Measurements from ENCODE around the gene BLVRA. TPM values are rescaled to one million over a fixed set of nuclear protein-coding genes. Genes with fewer than 3 reads are reported as not detected.
A peak's percentile ranks its signal among the peaks of the same experiment; 100 is the strongest.
"Not testable (repeated sequence)": the region's sequence is repeated elsewhere in the genome, so short reads cannot be mapped to it uniquely, and the experiment has no call there.

BLVRA gene
- polyA plus RNA-seq, 1 donor (not counting 4 experiments of a cell fraction or from before 2014, with no cell fraction given): 49.6 TPM

- H3K36me3 ChIP-seq (ENCODE audit: control insufficient read depth in 2 of 2, extremely low read depth in 1 of 2, insufficient read depth in 2 of 2, low read length in 2 of 2); H3K9me1 ChIP-seq (ENCODE audit: control insufficient read depth, extremely low read depth, insufficient read depth, low read length); H3K27me3 ChIP-seq (ENCODE audit: control insufficient read depth, extremely low read depth, insufficient read depth, low read length); dilution Hi-C loops (cut with MboI; ENCODE audit: extremely low pct_ligation_motif_present, low sequenced_read_pairs); DNase-seq (ENCODE audit: low read depth, low spot score); H4K20me1 ChIP-seq (ENCODE audit: control insufficient read depth, extremely low read depth, insufficient read depth, low read length); H3K79me2 ChIP-seq (ENCODE audit: control insufficient read depth, insufficient read depth, low read length); H3K9me3 ChIP-seq (ENCODE audit: control insufficient read depth, low read depth, low read length); FAIRE-seq; H2AFZ ChIP-seq (ENCODE audit: control insufficient read depth, low read length); H3K4me3 ChIP-seq (ENCODE audit: control insufficient read depth in 2 of 3, extremely low read depth in 1 of 3, insufficient read depth in 2 of 3, low read depth in 1 of 3, low read length in 3 of 3): not testable (repeated sequence)
- Histone ChIP-seq H3K4me2 (ENCODE audit: control insufficient read depth, extremely low read depth, insufficient read depth, low read depth, low read length) (peak overlapping the region; percentile 62), H3K27ac (ENCODE audit: control insufficient read depth, insufficient read depth, low read length) (peak overlapping the region; percentile 76), H3K4me1 (ENCODE audit: control insufficient read depth, extremely low read depth, insufficient read depth, low read length) (peaks cover 17% of the 10 kb centered on the region), H3K9ac (ENCODE audit: control insufficient read depth, extremely low read depth, insufficient read depth, low read length) (peak overlapping the region; percentile 39)
Observed at GRCh38 chr7:43778293-43779044, 20.0 kb downstream of the BLVRA start.

- TF ChIP-seq EZH2 (IDR thresholded peaks at IDR 0.05; ENCODE audit: low read length): no peak
- peak overlapping the region; percentile 30 for H2AFZ ChIP-seq (ENCODE audit: control insufficient read depth, low read length)
- H3K4me1 ChIP-seq (ENCODE audit: control insufficient read depth, extremely low read depth, insufficient read depth, low read length): peaks cover 17% of the 10 kb centered on the region
- H3K4me3 ChIP-seq (ENCODE audit: control insufficient read depth in 2 of 3, extremely low read depth in 1 of 3, insufficient read depth in 2 of 3, low read depth in 1 of 3, low read length in 3 of 3): peak overlapping the region in 1 of 3 experiments; percentile 18
- DNase-seq (ENCODE audit: low read depth, low spot score) (no peak), FAIRE-seq (no peak)
- peaks cover 3 to 5% of the 10 kb centered on the region in 2 experiments for H3K36me3 ChIP-seq (ENCODE audit: control insufficient read depth in 2 of 2, extremely low read depth in 1 of 2, insufficient read depth in 2 of 2, low read length in 2 of 2)
- peak overlapping the region; percentile 76 for H3K27ac ChIP-seq (ENCODE audit: control insufficient read depth, insufficient read depth, low read length)
- H3K9me3 ChIP-seq (ENCODE audit: control insufficient read depth, low read depth, low read length): no peaks in the 10 kb centered on the region
- H3K4me2 ChIP-seq (ENCODE audit: control insufficient read depth, extremely low read depth, insufficient read depth, low read depth, low read length): peak overlapping the region; percentile 62
- H4K20me1 ChIP-seq (ENCODE audit: control insufficient read depth, extremely low read depth, insufficient read depth, low read length): no peaks in the 10 kb centered on the region
- H3K27me3 ChIP-seq (ENCODE audit: control insufficient read depth, extremely low read depth, insufficient read depth, low read length): no peaks in the 10 kb centered on the region
- no peaks in the 10 kb centered on the region for H3K79me2 ChIP-seq (ENCODE audit: control insufficient read depth, insufficient read depth, low read length)
- dilution Hi-C loops (cut with MboI; ENCODE audit: extremely low pct_ligation_motif_present, low sequenced_read_pairs): no loop called here
- no peaks in the 10 kb centered on the region for H3K9me1 ChIP-seq (ENCODE audit: control insufficient read depth, extremely low read depth, insufficient read depth, low read length)
- peak overlapping the region; percentile 39 for H3K9ac ChIP-seq (ENCODE audit: control insufficient read depth, extremely low read depth, insufficient read depth, low read length)
Observed at GRCh38 chr7:43779045-43779812, 20.7 kb downstream of the BLVRA start.
